ENCODE results near the gene SPDYE17.
"Not testable (repeated sequence)": the region's sequence is repeated elsewhere in the genome, so short reads cannot be mapped to it uniquely, and the experiment has no call there.

The SPDYE17 gene

GRCh38 chr7:77032261-77032660 lies at the start of gene SPDYE17:
Gene SPDYE17, minus strand, starts transcription at chr7:77032361. Its CDS starts 1,791 bp downstream, at chr7:77030570.
- H3K4me3 ChIP-seq (ENCODE audit: low read depth, low read length): not testable (repeated sequence)

- H3K4me3 ChIP-seq (ENCODE audit: low read depth, low read length): not testable (repeated sequence)
Measured at GRCh38 chr7:77080236-77080635, 48.1 kb upstream of the SPDYE17 start.

- not testable (repeated sequence) for H3K4me3 ChIP-seq (ENCODE audit: low read depth, low read length)
Measured at GRCh38 chr7:77079624-77080023, 47.5 kb upstream of the SPDYE17 start.

- not testable (repeated sequence) for H3K4me3 ChIP-seq (ENCODE audit: low read depth, low read length)
Measured at GRCh38 chr7:77079112-77079511, 47.0 kb upstream of the SPDYE17 start.

- H3K4me3 ChIP-seq (ENCODE audit: low read depth, low read length): not testable (repeated sequence)
Measured at GRCh38 chr7:77077060-77077459, 44.9 kb upstream of the SPDYE17 start.

GRCh38 chr7:77074786-77075396 lies 42.7 kb upstream of the SPDYE17 start:
- H3K4me3 ChIP-seq (ENCODE audit: low read depth, low read length): not testable (repeated sequence)

- H3K4me3 ChIP-seq (ENCODE audit: low read depth, low read length): not testable (repeated sequence)
Measured at GRCh38 chr7:77071108-77071507, 38.9 kb upstream of the SPDYE17 start.

GRCh38 chr7:77065869-77066268 lies 33.7 kb upstream of the SPDYE17 start:
- H3K4me3 ChIP-seq (ENCODE audit: low read depth, low read length): not testable (repeated sequence)

GRCh38 chr7:77063732-77064131 lies 31.6 kb upstream of the SPDYE17 start:
- H3K4me3 ChIP-seq (ENCODE audit: low read depth, low read length): not testable (repeated sequence)

- H3K4me3 ChIP-seq (ENCODE audit: low read depth, low read length): not testable (repeated sequence)
Measured at GRCh38 chr7:77062557-77062956, 30.4 kb upstream of the SPDYE17 start, which contains the start of gene SPDYE18. Gene SPDYE18, minus strand, starts transcription at chr7:77062558. Its CDS starts 2,046 bp downstream, at chr7:77060512.

- H3K4me3 ChIP-seq (ENCODE audit: low read depth, low read length): not testable (repeated sequence)
Measured at GRCh38 chr7:77026349-77026748, 5.8 kb downstream of the SPDYE17 start.

- H3K4me3 ChIP-seq (ENCODE audit: low read depth, low read length): not testable (repeated sequence)
Measured at GRCh38 chr7:77010074-77010680, 22.0 kb downstream of the SPDYE17 start.

- H3K4me3 ChIP-seq (ENCODE audit: low read depth, low read length): not testable (repeated sequence)
Measured at GRCh38 chr7:77008000-77008399, 24.2 kb downstream of the SPDYE17 start.

GRCh38 chr7:77006127-77007110 lies 25.7 kb downstream of the SPDYE17 start:
- H3K4me3 ChIP-seq (ENCODE audit: low read depth, low read length): not testable (repeated sequence)

GRCh38 chr7:77005461-77006057 lies 26.6 kb downstream of the SPDYE17 start:
- H3K4me3 ChIP-seq (ENCODE audit: low read depth, low read length): not testable (repeated sequence)

- not testable (repeated sequence) for H3K4me3 ChIP-seq (ENCODE audit: low read depth, low read length)
Measured at GRCh38 chr7:77004151-77004550, 28.0 kb downstream of the SPDYE17 start.

- not testable (repeated sequence) for H3K4me3 ChIP-seq (ENCODE audit: low read depth, low read length)
Measured at GRCh38 chr7:77003241-77003640, 28.9 kb downstream of the SPDYE17 start.

- H3K4me3 ChIP-seq (ENCODE audit: low read depth, low read length): not testable (repeated sequence)
Measured at GRCh38 chr7:77002678-77003233, 29.4 kb downstream of the SPDYE17 start.

GRCh38 chr7:77002104-77002503 lies 30.1 kb downstream of the SPDYE17 start:
- H3K4me3 ChIP-seq (ENCODE audit: low read depth, low read length): not testable (repeated sequence)

GRCh38 chr7:76999474-77000107 lies 32.6 kb downstream of the SPDYE17 start:
- not testable (repeated sequence) for H3K4me3 ChIP-seq (ENCODE audit: low read depth, low read length)
